Fibroblast of lung (primary cell): ENCODE data around the gene MLPH. TPM values are rescaled to one million over a fixed set of nuclear protein-coding genes. Genes with fewer than 3 reads are reported as not detected.
A peak's percentile ranks its signal among the peaks of the same experiment; 100 is the strongest.

Experiments
- DNase-seq, 2 donors: peaks; one replicate each; pipeline versions ENCODE4 v3.0.0 to v3.0.0-alpha.2; 2010; ENCODE audit warnings: low read depth in 2 of 2
- H2AFZ ChIP-seq: 2 replicates; pipeline ENCODE4 v1.5.1; 2012; ENCODE audit warnings: low read length, control low read depth, inconsistent platforms
- H3K27ac ChIP-seq: 2 replicates; pipeline ENCODE4 v1.5.1; 2011; ENCODE audit warnings: low read length, control low read depth; ENCODE audit not compliant: insufficient read depth
- H3K27me3 ChIP-seq: 2 replicates; pipeline ENCODE4 v1.5.1; 2011; ENCODE audit warnings: mild to moderate bottlenecking, low read length; ENCODE audit not compliant: control insufficient read depth, insufficient read depth
- H3K36me3 ChIP-seq: 2 replicates; pipeline ENCODE4 v1.5.1; 2011; ENCODE audit warnings: low read length; ENCODE audit not compliant: control insufficient read depth, insufficient read depth
- H3K4me1 ChIP-seq: 2 replicates; pipeline ENCODE4 v1.5.1; 2011; ENCODE audit warnings: low read length; ENCODE audit not compliant: control insufficient read depth, insufficient read depth; ENCODE audit errors: extremely low read depth
- H3K4me2 ChIP-seq: 2 replicates; pipeline ENCODE4 v1.5.1; 2011; ENCODE audit warnings: low read length, control low read depth; ENCODE audit not compliant: insufficient read depth; ENCODE audit errors: extremely low read depth
- H3K4me3 ChIP-seq, 4 experiments: fragments of 200-600 bp in 1 of 4; sonication (generic) in 1 of 4; replicated peaks in 1 of 4; 2 replicates each; pipeline ENCODE4 v1.5.1; 2011 to 2016; ENCODE audit warnings: low read length in 4 of 4, low read depth in 3 of 4, mild to moderate bottlenecking in 3 of 4, control low read depth in 2 of 4, inconsistent platforms in 1 of 4, mixed read lengths in 1 of 4; ENCODE audit not compliant: insufficient read depth in 1 of 4; ENCODE audit errors: control extremely low read depth in 1 of 4
- H3K79me2 ChIP-seq: 2 replicates; pipeline ENCODE4 v1.5.1; 2012; ENCODE audit warnings: mild to moderate bottlenecking, low read length, inconsistent platforms; ENCODE audit not compliant: control insufficient read depth, insufficient read depth
- H3K9ac ChIP-seq: 2 replicates; pipeline ENCODE4 v1.5.1; 2011; ENCODE audit warnings: mild to moderate bottlenecking, low read length, control low read depth; ENCODE audit not compliant: insufficient read depth
- H3K9me3 ChIP-seq: 2 replicates; pipeline ENCODE4 v1.5.1; 2012; ENCODE audit warnings: low read depth, low read length; ENCODE audit not compliant: control insufficient read depth, insufficient read depth
- H4K20me1 ChIP-seq: 2 replicates; pipeline ENCODE4 v1.5.1; 2011; ENCODE audit warnings: low read length; ENCODE audit not compliant: control insufficient read depth, insufficient read depth; ENCODE audit errors: extremely low read depth
- EZH2 ChIP-seq: IDR thresholded peaks from 2 replicates; pipeline ENCODE4 v1.5.1; 2012; ENCODE audit warnings: low read length, control low read depth, mild to moderate bottlenecking; ENCODE audit errors: missing control alignments
- polyA plus RNA-seq, 2 donors: library from polyadenylated mRNA; depleted of rRNA in 1 of 2; stranded (reverse) in 1 of 2; unstranded in 1 of 2; fragments of >200 nt; gene quantifications; 2 replicates each; pipeline ENCODE4 v1.2.1, GENCODE V29; 2011 to 2012; ENCODE audit warnings: missing spikeins in 1 of 2
- total RNA-seq: library from RNA; depleted of rRNA; stranded (reverse); fragments of >200 nt; gene quantifications from 2 replicates; pipeline ENCODE4 v1.2.1, GENCODE V29; 2014
- TF ChIP-seq, protein P1 (sequence below), 2 donors: IDR thresholded peaks in 1 of 2; conservative IDR thresholded peaks in 1 of 2; 1 replicate in 1 of 2; 2 replicates in 1 of 2; pipeline ENCODE4 v1.5.1; 2011 to 2012; ENCODE audit warnings: low read length in 2 of 2, control low read depth in 1 of 2, inconsistent platforms in 1 of 2, low read depth in 1 of 2, mild to moderate bottlenecking in 1 of 2

MLPH gene
- total and polyA plus RNA-seq, 2 donors (not counting 1 experiment from before 2014, with no cell fraction given), result 3.1 to 10.7 TPM

DNA sequence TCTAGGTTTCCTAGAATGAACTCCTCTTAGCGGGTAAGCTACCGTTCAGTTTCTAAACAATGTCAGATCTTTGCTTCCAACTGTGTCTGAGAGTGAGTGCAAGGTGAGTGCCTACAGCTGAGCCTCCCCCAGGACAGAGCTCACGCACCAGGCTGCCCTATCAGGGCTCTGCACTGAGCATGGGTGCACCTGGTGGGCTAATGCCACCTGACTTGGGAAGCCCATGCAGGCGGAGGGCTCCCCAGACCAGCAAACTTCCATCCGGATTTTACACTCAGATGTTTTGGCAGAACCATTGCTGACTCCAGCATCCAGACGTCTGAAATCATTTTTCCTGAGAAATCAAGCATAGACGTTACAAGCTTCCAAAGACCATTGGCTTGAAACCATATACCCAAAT lies 16.1 kb upstream of the MLPH start:
- DNase-seq, result no peak
- Histone ChIP-seq H3K4me1 (peaks cover 19% of the 10 kb centered on the region), H3K4me3 (no peak overlapping the region), H3K9ac (no peak overlapping the region), H3K4me2 (no peak overlapping the region), H3K9me3 (no peaks in the 10 kb centered on the region), H3K27me3 (no peaks in the 10 kb centered on the region), H3K27ac (no peak overlapping the region), H3K79me2 (no peaks in the 10 kb centered on the region), H3K36me3 (no peaks in the 10 kb centered on the region), H2AFZ (no peak overlapping the region), H4K20me1 (no peaks in the 10 kb centered on the region)
- TF ChIP-seq, protein P1, sequence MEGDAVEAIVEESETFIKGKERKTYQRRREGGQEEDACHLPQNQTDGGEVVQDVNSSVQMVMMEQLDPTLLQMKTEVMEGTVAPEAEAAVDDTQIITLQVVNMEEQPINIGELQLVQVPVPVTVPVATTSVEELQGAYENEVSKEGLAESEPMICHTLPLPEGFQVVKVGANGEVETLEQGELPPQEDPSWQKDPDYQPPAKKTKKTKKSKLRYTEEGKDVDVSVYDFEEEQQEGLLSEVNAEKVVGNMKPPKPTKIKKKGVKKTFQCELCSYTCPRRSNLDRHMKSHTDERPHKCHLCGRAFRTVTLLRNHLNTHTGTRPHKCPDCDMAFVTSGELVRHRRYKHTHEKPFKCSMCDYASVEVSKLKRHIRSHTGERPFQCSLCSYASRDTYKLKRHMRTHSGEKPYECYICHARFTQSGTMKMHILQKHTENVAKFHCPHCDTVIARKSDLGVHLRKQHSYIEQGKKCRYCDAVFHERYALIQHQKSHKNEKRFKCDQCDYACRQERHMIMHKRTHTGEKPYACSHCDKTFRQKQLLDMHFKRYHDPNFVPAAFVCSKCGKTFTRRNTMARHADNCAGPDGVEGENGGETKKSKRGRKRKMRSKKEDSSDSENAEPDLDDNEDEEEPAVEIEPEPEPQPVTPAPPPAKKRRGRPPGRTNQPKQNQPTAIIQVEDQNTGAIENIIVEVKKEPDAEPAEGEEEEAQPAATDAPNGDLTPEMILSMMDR (conservative IDR thresholded peaks at IDR 0.05 in 1 of 2, IDR thresholded peaks at IDR 0.05 in 1 of 2; ENCODE audit: low read depth in 1 of 2, low read length in 2 of 2), result no peak
- no peak for TF ChIP-seq EZH2

DNA sequence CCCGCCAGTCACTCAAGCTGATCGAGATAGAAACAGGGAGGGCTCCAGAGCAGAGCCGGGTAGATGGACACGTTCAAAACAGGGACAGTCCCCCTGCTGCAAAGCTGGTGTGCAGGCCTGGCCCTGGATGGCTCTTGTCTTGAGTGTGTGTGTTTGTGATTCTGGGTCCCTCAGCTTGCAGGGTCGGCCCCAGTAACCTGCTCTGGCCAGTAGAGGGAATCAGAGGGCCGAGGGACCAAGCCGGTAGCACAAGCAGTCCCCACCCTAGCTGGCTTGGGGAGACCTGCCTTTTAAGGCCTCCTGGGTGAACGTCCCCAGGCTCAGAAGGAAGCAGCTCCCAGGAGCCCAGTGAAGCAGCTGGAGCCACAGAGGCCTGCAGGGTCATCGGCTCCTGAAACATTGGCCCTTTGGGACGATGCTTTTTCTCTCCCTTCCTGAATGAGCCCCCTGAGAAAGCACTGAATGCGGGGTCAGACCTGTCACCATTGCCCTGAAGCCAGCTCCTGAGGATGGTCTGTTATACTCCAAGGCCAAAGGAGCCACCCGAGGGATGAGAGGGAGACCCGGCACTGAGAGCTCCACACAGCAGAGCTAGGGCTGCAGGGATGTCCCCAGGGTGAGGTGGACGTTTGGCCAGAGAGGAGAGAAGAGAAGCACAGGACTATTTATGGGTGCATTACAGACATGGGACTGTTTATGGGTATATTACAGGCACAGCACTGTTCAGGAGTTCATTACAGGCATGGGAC lies 15.4 kb upstream of the MLPH start:
- TF ChIP-seq, protein P1 (conservative IDR thresholded peaks at IDR 0.05 in 1 of 2, IDR thresholded peaks at IDR 0.05 in 1 of 2; ENCODE audit: low read depth in 1 of 2, low read length in 2 of 2), result peak; percentile 72 to 75
- no peak for TF ChIP-seq EZH2
- Histone ChIP-seq H3K36me3 (no peaks in the 10 kb centered on the region), H3K79me2 (no peaks in the 10 kb centered on the region), H3K9ac (no peak overlapping the region), H4K20me1 (no peaks in the 10 kb centered on the region), H3K27ac (no peak overlapping the region), H3K4me1 (peaks cover 21% of the 10 kb centered on the region), H3K27me3 (no peaks in the 10 kb centered on the region), H3K4me2 (no peak overlapping the region), H3K4me3 (no peak overlapping the region), H2AFZ (no peak overlapping the region), H3K9me3 (no peaks in the 10 kb centered on the region)
- DNase-seq, result peak; percentile 45 to 66

DNA sequence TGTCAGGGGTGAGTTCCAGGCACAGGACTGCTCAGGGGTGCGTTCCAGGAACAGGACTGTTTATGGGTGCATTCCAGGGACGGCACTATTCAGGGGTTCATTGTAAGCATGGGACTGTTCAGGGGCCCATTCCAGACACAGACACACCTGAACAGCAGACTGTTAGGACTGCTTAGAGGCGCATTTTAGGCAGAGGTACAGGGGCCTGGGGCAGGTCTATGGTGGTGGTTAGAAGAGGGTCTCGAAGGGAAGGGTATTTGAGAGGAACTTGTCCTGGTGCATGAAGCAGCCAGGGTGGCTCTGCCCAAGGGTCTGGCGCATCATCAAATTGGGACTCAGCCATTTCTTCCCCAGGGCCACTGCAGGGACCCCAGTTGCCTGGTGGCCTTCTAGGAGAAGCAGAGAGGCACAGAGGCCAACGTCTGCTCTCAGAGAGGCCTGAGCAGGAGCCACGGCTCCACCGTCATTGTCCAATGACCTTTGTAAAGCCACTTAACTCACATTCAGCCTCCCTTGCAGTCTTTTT lies 14.8 kb upstream of the MLPH start:
- Histone ChIP-seq H4K20me1 (no peaks in the 10 kb centered on the region), H3K9me3 (no peaks in the 10 kb centered on the region), H2AFZ (no peak overlapping the region), H3K27ac (no peak overlapping the region), H3K36me3 (no peaks in the 10 kb centered on the region), H3K4me2 (no peak overlapping the region), H3K79me2 (no peaks in the 10 kb centered on the region), H3K4me3 (no peak overlapping the region), H3K27me3 (no peaks in the 10 kb centered on the region), H3K9ac (no peak overlapping the region), H3K4me1 (peaks cover 21% of the 10 kb centered on the region)
- no peak for DNase-seq
- TF ChIP-seq, protein P1 (conservative IDR thresholded peaks at IDR 0.05 in 1 of 2, IDR thresholded peaks at IDR 0.05 in 1 of 2; ENCODE audit: low read depth in 1 of 2, low read length in 2 of 2), result no peak
- TF ChIP-seq EZH2, result no peak
